GM19463 (cell line): Measurements from ENCODE around the gene GALP.
"Not testable (repeated sequence)": the region's sequence is repeated elsewhere in the genome, so short reads cannot be mapped to it uniquely, and the experiment has no call there.

ENCODE experiments used
- ATAC-seq: cut with Tn5 transposase; IDR thresholded peaks from one replicate; pipeline ENCODE4 v1.9.1; 2021; ENCODE audit warnings: mild to moderate bottlenecking, moderate library complexity; ENCODE audit not compliant: unreplicated experiment

GALP gene

GRCh38 chr19:56175861-56176307, at the start of gene GALP:
Gene GALP (plus strand): TSS chr19:56176008. CDS start chr19:56177109, 1,101 bp downstream.
- ATAC-seq, result not testable (repeated sequence)

- no peak for ATAC-seq
These were observed 48.6 kb upstream of the GALP start for GRCh38 chr19:56126983-56127780.

- no peak for ATAC-seq
These were observed 45.8 kb upstream of the GALP start for GRCh38 chr19:56130006-56130405.

GRCh38 chr19:56131651-56132050, 44.2 kb upstream of the GALP start:
- no peak for ATAC-seq

GRCh38 chr19:56132316-56132822, 43.4 kb upstream of the GALP start:
- no peak for ATAC-seq

- peak; percentile 80 for ATAC-seq
These were observed 41.8 kb upstream of the GALP start for GRCh38 chr19:56133858-56134653.

- ATAC-seq, result no peak
These were observed 41.2 kb upstream of the GALP start for GRCh38 chr19:56134654-56134921.

- ATAC-seq, result no peak
These were observed 39.4 kb upstream of the GALP start for GRCh38 chr19:56136362-56136761.

GRCh38 chr19:56137405-56137804, 38.4 kb upstream of the GALP start:
- no peak for ATAC-seq

GRCh38 chr19:56138069-56138468, 37.7 kb upstream of the GALP start:
- no peak for ATAC-seq

GRCh38 chr19:56139847-56140582, 35.8 kb upstream of the GALP start:
- no peak for ATAC-seq

GRCh38 chr19:56140583-56141416, 35.0 kb upstream of the GALP start, which contains the start of gene ZNF444:
Gene ZNF444 (plus strand): TSS chr19:56141287. CDS start chr19:56146912, 5,625 bp downstream.
- peak; percentile 83 for ATAC-seq

GRCh38 chr19:56141417-56141993, 34.3 kb upstream of the GALP start:
- ATAC-seq, result no peak

- ATAC-seq, result no peak
These were observed 33.6 kb upstream of the GALP start for GRCh38 chr19:56142087-56142787.

GRCh38 chr19:56142897-56143434, 32.8 kb upstream of the GALP start:
- ATAC-seq, result no peak

GRCh38 chr19:56144376-56144775, 31.4 kb upstream of the GALP start:
- ATAC-seq, result no peak

- ATAC-seq, result no peak
These were observed 31.0 kb upstream of the GALP start for GRCh38 chr19:56144831-56145230.

GRCh38 chr19:56145698-56146097, 30.1 kb upstream of the GALP start:
- ATAC-seq, result no peak

- no peak for ATAC-seq
These were observed 28.9 kb upstream of the GALP start for GRCh38 chr19:56146904-56147303.
